ENCODE measurements around the gene EVL. TPM values are rescaled to one million over a fixed set of nuclear protein-coding genes. Genes with fewer than 3 reads are reported as not detected.
A peak's percentile ranks its signal among the peaks of the same experiment; 100 is the strongest.

The EVL gene
- total and polyA plus RNA-seq, 10 of the 15 experiments (the other 5 are each of a cell fraction or from before 2014, with no cell fraction given): 11.9 to 341 (median 89.8) TPM

GRCh38 chr14:100144996-100145646 lies 79.9 kb downstream of the EVL start:
- DNase-seq (ENCODE audit: low read depth, low spot score): no peak
- intact Hi-C loops (cut with micrococcal nuclease; ENCODE audit: unreplicated experiment): no loop called here

GRCh38 chr14:100145682-100146464 lies 80.7 kb downstream of the EVL start:
- in situ Hi-C loops (cut with MboI) (no loop called here), intact Hi-C loops (cut with micrococcal nuclease; ENCODE audit: unreplicated experiment) (no loop called here)
- ATAC-seq (peak; percentile 7), DNase-seq (ENCODE audit: low read depth, low spot score) (no peak), FAIRE-seq (no peak)
- Histone ChIP-seq H3K4me3 (no peak overlapping the region), H3K36me3 (ENCODE audit: control insufficient read depth in 2 of 2, insufficient read depth in 2 of 2, low read length in 1 of 2) (peaks cover 2 to 3% of the 10 kb centered on the region in 2 experiments; a peak in 2 of 4 replicates), H3K79me2 (ENCODE audit: control insufficient read depth, insufficient read depth, low read length) (no peaks in the 10 kb centered on the region), H3K4me2 (ENCODE audit: control insufficient read depth, insufficient read depth) (no peak overlapping the region), H3K27me3 (replicated peaks in 1 of 2; ENCODE audit: control insufficient read depth in 2 of 2, insufficient read depth in 2 of 2, low read length in 1 of 2) (no peaks in the 10 kb centered on the region), H3K4me1 (ENCODE audit: control insufficient read depth, insufficient read depth, low read length) (no peaks in the 10 kb centered on the region), H4K20me1 (ENCODE audit: control insufficient read depth, insufficient read depth) (no peaks in the 10 kb centered on the region), H3K27ac (ENCODE audit: control insufficient read depth, insufficient read depth) (no peak overlapping the region), H3K9me3 (replicated peaks; ENCODE audit: control insufficient read depth, insufficient read depth, low read length) (no peaks in the 10 kb centered on the region), H2AFZ (ENCODE audit: control insufficient read depth, low read depth, low read length) (no peak overlapping the region), H3K9ac (ENCODE audit: control insufficient read depth, insufficient read depth, low read length) (no peak overlapping the region)
- ChIA-PET CTCF (interaction anchor here (1.2 kb wide), 1 partner anchor 48 kb away, joined by 3 read pairs; no protein-coding TSS in a partner anchor), POLR2A (no interaction called here), RAD21 (ENCODE audit: unreplicated experiment) (no interaction called here), SMC1A (ENCODE audit: uncharacterized antibody, unreplicated experiment) (no interaction called here)
- no TSS peak for BruUV-seq (replicated peaks)
- WGBS (ENCODE audit: insufficient coverage, insufficient replicate concordance, low lambda C conversion rate, missing lambda C conversion rate): 93% methylated on average over 18 of the region's 27 CpGs
- TF ChIP-seq CEBPZ (IDR thresholded peaks at IDR 0.05; ENCODE audit: low read depth, low read length) (no peak), CHD2 (IDR thresholded peaks at IDR 0.05; ENCODE audit: borderline replicate concordance, low read depth, low read length) (no peak), RELB (IDR thresholded peaks at IDR 0.05; ENCODE audit: low read depth) (no peak), SUPT20H (IDR thresholded peaks at IDR 0.05; ENCODE audit: borderline replicate concordance, control insufficient read depth, low read depth, low read length) (no peak), RAD51 (IDR thresholded peaks at IDR 0.05) (no peak), RUNX3 (IDR thresholded peaks at IDR 0.05; ENCODE audit: low read length) (no peak)

More at GRCh38 chr14:100144996-100145646, 79.9 kb downstream of the EVL start:
- Histone ChIP-seq H3K36me3 (ENCODE audit: control insufficient read depth in 2 of 2, insufficient read depth in 2 of 2, low read length in 1 of 2) (peaks cover 2 to 3% of the 10 kb centered on the region in 2 experiments; a peak in 2 of 4 replicates), H2AFZ (ENCODE audit: control insufficient read depth, low read depth, low read length) (no peak overlapping the region), H4K20me1 (ENCODE audit: control insufficient read depth, insufficient read depth) (no peaks in the 10 kb centered on the region), H3K9ac (ENCODE audit: control insufficient read depth, insufficient read depth, low read length) (no peak overlapping the region), H3K27me3 (replicated peaks in 1 of 2; ENCODE audit: control insufficient read depth in 2 of 2, insufficient read depth in 2 of 2, low read length in 1 of 2) (no peaks in the 10 kb centered on the region), H3K27ac (ENCODE audit: control insufficient read depth, insufficient read depth) (no peak overlapping the region), H3K4me3 (no peak overlapping the region), H3K79me2 (ENCODE audit: control insufficient read depth, insufficient read depth, low read length) (no peaks in the 10 kb centered on the region), H3K9me3 (replicated peaks; ENCODE audit: control insufficient read depth, insufficient read depth, low read length) (no peaks in the 10 kb centered on the region), H3K4me1 (ENCODE audit: control insufficient read depth, insufficient read depth, low read length) (no peaks in the 10 kb centered on the region), H3K4me2 (ENCODE audit: control insufficient read depth, insufficient read depth) (no peak overlapping the region)
- ChIA-PET RAD21 (ENCODE audit: unreplicated experiment) (no interaction called here), POLR2A (no interaction called here), CTCF (interaction anchor here (1.2 kb wide), 1 partner anchor 49 kb away, joined by 3 read pairs; no protein-coding TSS in a partner anchor), SMC1A (ENCODE audit: uncharacterized antibody, unreplicated experiment) (no interaction called here)
- ATAC-seq: no peak
- in situ Hi-C loops (cut with MboI): no loop called here
- BruUV-seq (replicated peaks): no TSS peak
- 80% methylated on average over 18 of the region's 18 CpGs for WGBS (ENCODE audit: insufficient coverage, insufficient replicate concordance, low lambda C conversion rate, missing lambda C conversion rate)
- FAIRE-seq: no peak
- TF ChIP-seq YY1 (IDR thresholded peaks at IDR 0.05; ENCODE audit: low read depth, low read length) (no peak), BCL11A (IDR thresholded peaks at IDR 0.05; ENCODE audit: low read depth, low read length) (no peak), CEBPB (IDR thresholded peaks at IDR 0.05; ENCODE audit: borderline replicate concordance in 1 of 2, low read depth in 2 of 2, low read length in 2 of 2) (no peak), POLR2AphosphoS2 (IDR thresholded peaks at IDR 0.05; ENCODE audit: low read depth, low read length) (peak; percentile 31; the same call in 1 of the 2 replicates), NFYA (IDR thresholded peaks at IDR 0.05; ENCODE audit: borderline replicate concordance, low read depth, low read length) (no peak)

All from GM12878 (cell line).